Suprapubic skin (tissue), 3 donors: Measurements from ENCODE around the gene CTU2.

Experiments
- EP300 ChIP-seq: sonication (generic); formaldehyde crosslinking; IDR thresholded peaks from one replicate; pipeline ENCODE4 v1.6.1; 2017; ENCODE audit warnings: antibody characterized with exemption
- TF ChIP-seq, protein P1 (sequence below), 2 donors: fragments of 200-600 bp in 1 of 2; fragments of 450-650 bp in 1 of 2; sonication (generic) in 1 of 2; IDR thresholded peaks; one replicate each; pipeline ENCODE4 v1.5.1; 2016 to 2019; ENCODE audit warnings: antibody characterized with exemption in 2 of 2, mild to moderate bottlenecking in 1 of 2, moderate library complexity in 1 of 2

DNA sequence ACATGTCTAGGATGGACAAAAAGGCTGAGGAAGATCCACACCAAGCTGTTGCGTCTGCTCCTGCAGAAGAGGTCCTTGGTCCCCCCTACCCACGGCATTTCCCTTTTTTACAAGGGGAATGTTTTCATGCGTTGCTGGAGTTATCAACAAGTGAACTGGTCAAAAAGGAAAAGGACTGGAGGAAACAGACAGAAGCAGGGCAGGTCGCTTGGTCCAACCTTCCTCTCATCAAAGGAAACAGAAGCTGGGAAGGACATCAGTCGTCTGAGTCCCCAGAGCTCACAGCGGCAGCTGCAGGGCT is 52.6 kb downstream of the CTU2 start:
- TF ChIP-seq, protein P1, sequence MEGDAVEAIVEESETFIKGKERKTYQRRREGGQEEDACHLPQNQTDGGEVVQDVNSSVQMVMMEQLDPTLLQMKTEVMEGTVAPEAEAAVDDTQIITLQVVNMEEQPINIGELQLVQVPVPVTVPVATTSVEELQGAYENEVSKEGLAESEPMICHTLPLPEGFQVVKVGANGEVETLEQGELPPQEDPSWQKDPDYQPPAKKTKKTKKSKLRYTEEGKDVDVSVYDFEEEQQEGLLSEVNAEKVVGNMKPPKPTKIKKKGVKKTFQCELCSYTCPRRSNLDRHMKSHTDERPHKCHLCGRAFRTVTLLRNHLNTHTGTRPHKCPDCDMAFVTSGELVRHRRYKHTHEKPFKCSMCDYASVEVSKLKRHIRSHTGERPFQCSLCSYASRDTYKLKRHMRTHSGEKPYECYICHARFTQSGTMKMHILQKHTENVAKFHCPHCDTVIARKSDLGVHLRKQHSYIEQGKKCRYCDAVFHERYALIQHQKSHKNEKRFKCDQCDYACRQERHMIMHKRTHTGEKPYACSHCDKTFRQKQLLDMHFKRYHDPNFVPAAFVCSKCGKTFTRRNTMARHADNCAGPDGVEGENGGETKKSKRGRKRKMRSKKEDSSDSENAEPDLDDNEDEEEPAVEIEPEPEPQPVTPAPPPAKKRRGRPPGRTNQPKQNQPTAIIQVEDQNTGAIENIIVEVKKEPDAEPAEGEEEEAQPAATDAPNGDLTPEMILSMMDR (IDR thresholded peaks at IDR 0.05), result no peak
- no peak for TF ChIP-seq EP300
